Naive thymus-derived CD4-positive, alpha-beta T cell (primary cell): ENCODE measurements around the gene GRIN2A. TPM values are rescaled to one million over a fixed set of nuclear protein-coding genes. Genes with fewer than 3 reads are reported as not detected.

ENCODE experiments used
- ATAC-seq: fragments of 150-1000 bp; cut with Tn5 transposase; 2 replicates; pipeline ENCODE4 v1.10.0; 2021; ENCODE audit warnings: mild to moderate bottlenecking, moderate library complexity
- CTCF ChIA-PET: fragments of 350-600 bp; sonication (Branson Sonifier 250); formaldehyde crosslinking; loops from one replicate; lab custom pipeline; 2021; ENCODE audit warnings: antibody characterized with exemption; lab: Charles Lee
- POLR2A ChIA-PET: fragments of 350-600 bp; sonication (Branson Sonifier 250); formaldehyde crosslinking; loops from one replicate; lab custom pipeline; 2021; ENCODE audit warnings: antibody characterized with exemption, inconsistent platforms; lab: Charles Lee
- DNase-seq, 9 donors: peaks; one replicate each; pipeline versions ENCODE4 v3.0.0 to v3.0.0-alpha.2; 2020 to 2022; ENCODE audit warnings: mixed read lengths in 1 of 9
- H3K27ac ChIP-seq: one replicate; pipeline ENCODE4 v1.7.0; 2013; ENCODE audit warnings: mild to moderate bottlenecking, low read depth, low read length, moderate library complexity
- H3K27me3 ChIP-seq, 2 donors: one replicate each; pipeline ENCODE4 v1.7.0; 2013; ENCODE audit warnings: low read length in 2 of 2, mild to moderate bottlenecking in 2 of 2, moderate library complexity in 2 of 2; ENCODE audit not compliant: control insufficient read depth in 2 of 2, insufficient read depth in 2 of 2
- H3K36me3 ChIP-seq, 3 experiments: 1 replicate in 2 of 3; 2 replicates in 1 of 3; pipeline ENCODE4 v1.7.0; 2013; ENCODE audit warnings: low read length in 3 of 3, mild to moderate bottlenecking in 3 of 3, moderate library complexity in 1 of 3; ENCODE audit not compliant: insufficient read depth in 3 of 3, control insufficient read depth in 2 of 3
- H3K4me1 ChIP-seq, 2 donors: one replicate each; pipeline ENCODE4 v1.7.0; 2013; ENCODE audit warnings: low read length in 2 of 2, mild to moderate bottlenecking in 2 of 2, moderate library complexity in 1 of 2; ENCODE audit not compliant: control insufficient read depth in 2 of 2, insufficient read depth in 2 of 2
- H3K4me3 ChIP-seq: 2 replicates; pipeline ENCODE4 v1.7.0; 2013; ENCODE audit warnings: mild to moderate bottlenecking, low read length
- H3K9me3 ChIP-seq, 3 experiments: 1 replicate in 2 of 3; 2 replicates in 1 of 3; pipeline ENCODE4 v1.7.0; 2013; ENCODE audit warnings: low read length in 3 of 3; ENCODE audit not compliant: control insufficient read depth in 2 of 3
- H3K27ac Mint-ChIP-seq, 9 donors: one replicate each; pipeline ENCODE4 v1.8.0; 2020 to 2022; ENCODE audit warnings: mixed read lengths in 9 of 9, mild to moderate bottlenecking in 8 of 9, moderate library complexity in 5 of 9, inconsistent platforms in 2 of 9
- H3K27me3 Mint-ChIP-seq, 5 donors: one replicate each; pipeline ENCODE4 v1.8.0; 2021 to 2022; ENCODE audit warnings: mixed read lengths in 5 of 5, mild to moderate bottlenecking in 1 of 5
- H3K36me3 Mint-ChIP-seq, 5 donors: one replicate each; pipeline ENCODE4 v1.8.0; 2020 to 2022; ENCODE audit warnings: mixed read lengths in 5 of 5, mild to moderate bottlenecking in 3 of 5, inconsistent platforms in 1 of 5
- H3K4me1 Mint-ChIP-seq, 7 donors: one replicate each; pipeline ENCODE4 v1.8.0; 2020 to 2022; ENCODE audit warnings: mixed read lengths in 7 of 7, mild to moderate bottlenecking in 3 of 7, inconsistent platforms in 1 of 7
- H3K4me3 Mint-ChIP-seq, 10 donors: one replicate each; pipeline ENCODE4 v1.8.0; 2020 to 2022; ENCODE audit warnings: mild to moderate bottlenecking in 10 of 10, mixed read lengths in 10 of 10, moderate library complexity in 6 of 10, inconsistent platforms in 2 of 10
- H3K9me3 Mint-ChIP-seq, 11 donors: one replicate each; pipeline ENCODE4 v1.8.0; 2020 to 2022; ENCODE audit warnings: mixed read lengths in 11 of 11, mild to moderate bottlenecking in 4 of 11, inconsistent platforms in 1 of 11, moderate library complexity in 1 of 11
- intact Hi-C, 2 donors: fragments of 100-400 bp; cut with micrococcal nuclease; formaldehyde crosslinking; loops; one replicate each; pipeline ENCODE4 v1.15.1; 2023
- polyA plus RNA-seq, 2 donors: library from polyadenylated mRNA; unstranded; fragments of 300-500 nt; fragmentation: Illumina TruSeq; gene quantifications; one replicate each; pipeline ENCODE4 v1.2.3, GENCODE V29; 2021
- total RNA-seq, 6 experiments: library from RNA in 5 of 6; stranded (reverse) in 5 of 6; gene quantifications; 1 replicate in 5 of 6; 2 replicates in 1 of 6; pipeline ENCODE4 v1.2.3 and lab custom pipeline; 2021 to 2026

Gene GRIN2A
- total and polyA plus RNA-seq, 7 experiments from 2014 or later = not detected

DNA sequence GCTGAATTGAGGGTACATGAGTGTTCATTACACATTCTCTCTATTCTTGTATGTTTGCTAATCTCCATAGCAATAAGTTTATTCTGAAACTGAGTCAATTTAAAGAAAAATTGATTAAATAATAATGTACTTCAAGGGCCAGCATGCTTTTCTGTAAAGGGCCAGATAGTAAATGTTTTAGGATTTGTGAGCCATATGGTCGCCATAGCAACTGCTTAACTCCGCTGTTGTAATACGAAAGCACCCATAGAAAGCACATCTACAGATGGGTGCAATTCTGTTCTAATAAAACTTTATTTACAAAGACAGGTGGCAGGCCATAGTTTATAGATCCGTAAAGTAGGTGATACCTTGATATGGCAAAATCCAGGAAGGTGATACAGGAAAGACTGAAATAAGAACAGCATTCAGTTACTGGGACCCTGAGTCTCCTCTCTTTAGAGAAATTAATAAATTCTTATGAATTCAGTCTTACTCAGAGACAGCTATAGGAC lies 36.6 kb downstream of the GRIN2A start:
- ChIA-PET CTCF (no interaction called here), POLR2A (no interaction called here)
- no peak overlapping the region for H3K4me3 ChIP-seq
- ATAC-seq (no peak), DNase-seq (no peak)
- no peaks in the 10 kb centered on the region for H3K27me3 ChIP-seq
- H3K4me1 ChIP-seq = no peaks in the 10 kb centered on the region
- H3K36me3 ChIP-seq = no peaks in the 10 kb centered on the region
- Mint-ChIP-seq H3K4me3 (no peak overlapping the region), H3K4me1 (no peaks in the 10 kb centered on the region), H3K9me3 (peaks cover 0 to 9% (median 0%) of the 10 kb centered on the region in 11 donors), H3K36me3 (no peaks in the 10 kb centered on the region), H3K27ac (no peak overlapping the region), H3K27me3 (peaks cover 0 to 29% (median 7%) of the 10 kb centered on the region in 5 donors)
- no peak overlapping the region for H3K27ac ChIP-seq
- H3K9me3 ChIP-seq = no peaks in the 10 kb centered on the region
- intact Hi-C loops = no loop called here

DNA sequence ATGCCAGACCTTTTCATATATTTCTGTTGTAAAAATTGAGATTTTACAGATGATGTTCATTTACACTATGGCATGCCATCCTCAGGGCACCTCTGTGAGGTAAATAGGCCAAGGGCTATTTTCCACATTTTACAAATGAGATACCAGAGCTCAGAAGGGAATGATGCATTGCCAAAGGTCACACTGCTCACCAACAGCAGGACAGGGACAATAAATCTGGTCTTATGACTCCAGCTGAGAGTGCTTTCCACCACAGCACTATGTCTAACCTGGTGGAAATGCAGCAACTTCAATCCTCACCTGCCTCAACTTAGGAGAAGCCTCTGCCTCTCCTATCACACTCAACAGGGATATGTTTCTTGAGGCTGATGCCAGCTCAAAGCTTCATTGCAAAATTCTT lies 40.6 kb downstream of the GRIN2A start:
- Histone ChIP-seq H3K27me3 (no peaks in the 10 kb centered on the region), H3K4me3 (no peak overlapping the region), H3K36me3 (no peaks in the 10 kb centered on the region), H3K4me1 (no peaks in the 10 kb centered on the region), H3K9me3 (no peaks in the 10 kb centered on the region), H3K27ac (no peak overlapping the region)
- Mint-ChIP-seq H3K27ac (no peak overlapping the region), H3K4me3 (no peak overlapping the region), H3K4me1 (no peaks in the 10 kb centered on the region), H3K27me3 (peaks cover 0 to 14% (median 0%) of the 10 kb centered on the region in 5 donors), H3K9me3 (peaks cover 0 to 3% (median 0%) of the 10 kb centered on the region in 11 donors), H3K36me3 (no peaks in the 10 kb centered on the region)
- CTCF ChIA-PET = no interaction called here
- POLR2A ChIA-PET = no interaction called here
- intact Hi-C loops = no loop called here
- ATAC-seq (no peak), DNase-seq (no peak)

DNA sequence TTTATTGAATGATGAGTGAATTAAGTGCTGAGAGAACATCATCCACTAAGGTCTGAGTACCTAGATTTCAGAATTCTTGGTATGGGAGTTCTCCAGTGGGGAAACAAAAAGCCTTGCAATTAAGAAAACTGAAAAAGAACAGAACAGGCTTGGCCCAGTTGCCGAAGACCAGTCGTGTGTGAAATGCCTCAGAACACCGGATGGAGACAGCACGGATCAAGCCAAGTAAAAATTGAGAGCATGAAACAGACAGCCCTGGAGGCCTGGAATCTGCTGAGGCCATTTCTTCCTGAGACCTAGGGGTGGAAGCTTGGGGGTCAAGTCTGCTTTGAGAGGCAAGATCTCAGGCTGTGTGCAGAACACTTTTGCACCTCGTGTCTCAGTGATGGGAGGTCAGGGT lies 43.3 kb downstream of the GRIN2A start:
- Histone ChIP-seq H3K36me3 (no peaks in the 10 kb centered on the region), H3K9me3 (no peaks in the 10 kb centered on the region), H3K4me3 (no peak overlapping the region), H3K27ac (no peak overlapping the region), H3K27me3 (no peaks in the 10 kb centered on the region), H3K4me1 (no peaks in the 10 kb centered on the region)
- CTCF ChIA-PET = no interaction called here
- H3K9me3 Mint-ChIP-seq = no peaks in the 10 kb centered on the region
- intact Hi-C loops = no loop called here
- no peak overlapping the region for H3K4me3 Mint-ChIP-seq
- no peaks in the 10 kb centered on the region for H3K4me1 Mint-ChIP-seq
- H3K27me3 Mint-ChIP-seq = no peaks in the 10 kb centered on the region
- POLR2A ChIA-PET = no interaction called here
- H3K27ac Mint-ChIP-seq = no peak overlapping the region
- ATAC-seq = no peak
- no peak for DNase-seq
- no peaks in the 10 kb centered on the region for H3K36me3 Mint-ChIP-seq

GRCh38 chr16:10137341-10137740 lies 44.9 kb downstream of the GRIN2A start:
- no peaks in the 10 kb centered on the region for H3K27me3 ChIP-seq
- H3K4me3 ChIP-seq = no peak overlapping the region
- Mint-ChIP-seq H3K9me3 (peaks cover 0 to 7% (median 2%) of the 10 kb centered on the region in 11 donors), H3K27ac (no peak overlapping the region), H3K4me3 (no peak overlapping the region), H3K4me1 (no peaks in the 10 kb centered on the region), H3K27me3 (no peaks in the 10 kb centered on the region), H3K36me3 (no peaks in the 10 kb centered on the region)
- intact Hi-C loops = no loop called here
- no peaks in the 10 kb centered on the region for H3K36me3 ChIP-seq
- H3K27ac ChIP-seq = no peak overlapping the region
- no peak for ATAC-seq
- H3K9me3 ChIP-seq = no peaks in the 10 kb centered on the region
- no peaks in the 10 kb centered on the region for H3K4me1 ChIP-seq
- POLR2A ChIA-PET = no interaction called here
- CTCF ChIA-PET = no interaction called here
- no peak for DNase-seq

DNA sequence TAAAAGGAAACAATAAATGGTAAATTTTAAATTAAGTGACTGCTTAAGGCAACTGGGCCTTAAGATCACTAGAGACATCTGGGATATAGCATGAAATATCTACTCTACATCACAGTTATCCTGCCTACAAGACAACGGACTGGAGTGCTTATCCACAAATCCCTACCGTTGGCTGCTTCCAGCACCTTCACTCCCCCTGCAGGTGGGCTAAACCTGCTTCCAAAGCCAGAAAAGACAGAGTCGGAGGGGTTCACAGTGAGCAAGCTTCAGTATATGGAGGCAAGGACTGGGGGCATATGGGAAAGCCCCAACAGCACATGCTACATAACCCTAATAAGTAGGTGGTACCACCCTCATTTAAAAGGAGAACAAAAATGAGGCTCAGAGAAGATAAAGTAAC lies 45.3 kb downstream of the GRIN2A start:
- Mint-ChIP-seq H3K27ac (no peak overlapping the region), H3K27me3 (no peaks in the 10 kb centered on the region), H3K36me3 (no peaks in the 10 kb centered on the region), H3K4me1 (no peaks in the 10 kb centered on the region), H3K4me3 (no peak overlapping the region), H3K9me3 (peaks cover 0 to 7% (median 2%) of the 10 kb centered on the region in 11 donors)
- Histone ChIP-seq H3K27me3 (no peaks in the 10 kb centered on the region), H3K36me3 (no peaks in the 10 kb centered on the region), H3K27ac (no peak overlapping the region), H3K4me1 (no peaks in the 10 kb centered on the region), H3K4me3 (no peak overlapping the region), H3K9me3 (no peaks in the 10 kb centered on the region)
- ChIA-PET CTCF (no interaction called here), POLR2A (no interaction called here)
- ATAC-seq (no peak), DNase-seq (no peak)
- intact Hi-C loops = no loop called here

- H3K27ac ChIP-seq = no peak overlapping the region
- intact Hi-C loops = no loop called here
- no peaks in the 10 kb centered on the region for H3K4me1 ChIP-seq
- POLR2A ChIA-PET = no interaction called here
- H3K9me3 Mint-ChIP-seq = peaks cover 0 to 11% (median 3%) of the 10 kb centered on the region in 11 donors
- H3K4me3 Mint-ChIP-seq = no peak overlapping the region
- H3K9me3 ChIP-seq = no peaks in the 10 kb centered on the region
- no peaks in the 10 kb centered on the region for H3K36me3 Mint-ChIP-seq
- H3K4me3 ChIP-seq = no peak overlapping the region
- H3K27ac Mint-ChIP-seq = no peak overlapping the region
- no peak for ATAC-seq
- no peaks in the 10 kb centered on the region for H3K36me3 ChIP-seq
- CTCF ChIA-PET = no interaction called here
- peaks cover 0 to 13% (median 4%) of the 10 kb centered on the region in 5 donors for H3K27me3 Mint-ChIP-seq
- H3K4me1 Mint-ChIP-seq = no peaks in the 10 kb centered on the region
- no peak for DNase-seq
- no peaks in the 10 kb centered on the region for H3K27me3 ChIP-seq
Measured at GRCh38 chr16:10130538-10130937, 51.7 kb downstream of the GRIN2A start.

DNA sequence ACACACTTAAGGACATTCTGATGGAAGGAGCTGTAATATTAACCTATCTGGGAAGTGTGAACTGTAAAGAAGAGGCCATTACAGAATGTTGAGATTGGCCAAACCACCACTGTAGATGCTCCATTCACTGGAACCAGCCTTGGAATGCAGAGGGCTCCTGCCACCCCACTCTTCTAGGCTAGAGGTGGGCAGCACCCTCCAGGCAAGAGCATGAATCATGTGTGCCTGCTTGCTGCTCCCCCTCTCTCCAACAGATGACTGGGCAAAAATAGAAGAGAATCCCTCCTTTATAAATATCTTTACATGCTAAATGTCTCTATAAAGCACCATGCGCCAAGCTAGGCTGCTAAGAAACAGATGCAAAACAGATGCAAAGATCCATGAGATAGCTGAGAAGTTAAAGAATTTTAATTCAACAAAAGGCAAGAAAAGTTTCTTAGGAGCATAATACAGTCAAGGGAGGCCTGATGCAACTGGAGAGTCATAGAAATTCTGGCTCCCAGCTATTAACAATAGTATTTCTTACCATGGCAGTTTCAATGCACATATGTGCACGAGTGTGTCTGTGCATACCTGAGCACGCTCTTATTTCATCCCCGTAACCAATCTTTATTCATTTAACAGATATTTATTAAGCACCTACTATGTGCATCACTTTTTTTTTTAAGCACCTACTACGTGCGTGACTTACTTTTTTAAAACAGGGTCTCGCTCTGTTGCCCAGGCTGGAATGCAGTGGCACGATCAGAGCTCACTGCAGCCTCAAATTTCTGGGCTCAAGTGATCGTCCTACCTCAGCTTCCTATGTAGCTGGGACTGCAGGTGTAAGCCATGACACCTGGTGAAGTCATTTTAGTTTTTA lies 53.6 kb downstream of the GRIN2A start:
- ChIA-PET CTCF (no interaction called here), POLR2A (no interaction called here)
- no peak for DNase-seq
- Histone ChIP-seq H3K27ac (no peak overlapping the region), H3K9me3 (no peaks in the 10 kb centered on the region), H3K4me3 (no peak overlapping the region), H3K4me1 (no peaks in the 10 kb centered on the region), H3K36me3 (no peaks in the 10 kb centered on the region), H3K27me3 (no peaks in the 10 kb centered on the region)
- Mint-ChIP-seq H3K4me1 (no peaks in the 10 kb centered on the region), H3K9me3 (peaks cover 0 to 11% (median 3%) of the 10 kb centered on the region in 11 donors), H3K27me3 (peaks cover 0 to 16% (median 10%) of the 10 kb centered on the region in 5 donors), H3K4me3 (no peak overlapping the region), H3K36me3 (no peaks in the 10 kb centered on the region), H3K27ac (no peak overlapping the region)
- intact Hi-C loops = no loop called here
- no peak for ATAC-seq
